HepG2 (cell line): Measurements from ENCODE around the gene RSPH10B. TPM values are rescaled to one million over a fixed set of nuclear protein-coding genes. Genes with fewer than 3 reads are reported as not detected.

Experiments used
- CCAR2 ChIP-seq: fragments of 200-400 bp; formaldehyde crosslinking; optimal IDR thresholded peaks from 2 replicates; pipeline ENCODE3; 2018; ENCODE audit warnings: low read depth, mild to moderate bottlenecking, low read length, moderate library complexity
- GFI1 ChIP-seq: sonication (generic); formaldehyde crosslinking; IDR thresholded peaks from 2 replicates; pipeline ENCODE4 v1.5.0; 2020; ENCODE audit warnings: missing genetic modification reagents, mild to moderate bottlenecking, borderline replicate concordance
- GLI4 ChIP-seq: sonication (generic); formaldehyde crosslinking; IDR thresholded peaks from 2 replicates; pipeline ENCODE4 v1.5.1; 2020; ENCODE audit warnings: missing genetic modification reagents, mild to moderate bottlenecking, moderate library complexity, borderline replicate concordance
- NFATC3 ChIP-seq: sonication (generic); formaldehyde crosslinking; IDR thresholded peaks from 2 replicates; pipeline ENCODE4 v1.5.1; 2020; ENCODE audit warnings: mild to moderate bottlenecking, missing genetic modification reagents
- STAT6 ChIP-seq: sonication (generic); formaldehyde crosslinking; IDR thresholded peaks from 2 replicates; pipeline ENCODE4 v1.4.0; 2020; ENCODE audit warnings: missing genetic modification reagents, mild to moderate bottlenecking, borderline replicate concordance
- ZBTB44 ChIP-seq: sonication (generic); formaldehyde crosslinking; IDR thresholded peaks from 2 replicates; pipeline ENCODE4 v1.4.0; 2020; ENCODE audit warnings: missing genetic modification reagents
- ZFYVE20 ChIP-seq: sonication (generic); formaldehyde crosslinking; IDR thresholded peaks from 2 replicates; pipeline ENCODE4 v1.8.0; 2023; ENCODE audit warnings: low read depth, mild to moderate bottlenecking, moderate library complexity, missing genetic modification reagents, borderline replicate concordance
- ZNF207 ChIP-seq: fragments of 450-650 bp; IDR thresholded peaks from 2 replicates; pipeline ENCODE4 v1.6.1; 2016; ENCODE audit warnings: antibody characterized with exemption, borderline replicate concordance
- ZNF343 ChIP-seq: sonication (generic); formaldehyde crosslinking; IDR thresholded peaks from 2 replicates; pipeline ENCODE4 v1.4.0; 2020; ENCODE audit warnings: mild to moderate bottlenecking, missing genetic modification reagents
- ZNF430 ChIP-seq: sonication (generic); formaldehyde crosslinking; IDR thresholded peaks from 2 replicates; pipeline ENCODE4 v1.9.0; 2021; ENCODE audit warnings: mild to moderate bottlenecking, missing genetic modification reagents
- ZNF558 ChIP-seq: sonication (generic); formaldehyde crosslinking; IDR thresholded peaks from 2 replicates; pipeline ENCODE4 v1.9.0; 2022; ENCODE audit warnings: mild to moderate bottlenecking, missing genetic modification reagents, borderline replicate concordance
- ZNF589 ChIP-seq: sonication (generic); formaldehyde crosslinking; conservative IDR thresholded peaks from 2 replicates; pipeline ENCODE4 v1.8.0; 2022; ENCODE audit warnings: mild to moderate bottlenecking, moderate library complexity, missing genetic modification reagents
- ZNF616 ChIP-seq: sonication (generic); formaldehyde crosslinking; IDR thresholded peaks from 2 replicates; pipeline ENCODE4 v1.5.0; 2020; ENCODE audit warnings: low read depth, mild to moderate bottlenecking, missing genetic modification reagents
- ZNF768 ChIP-seq: sonication (generic); formaldehyde crosslinking; IDR thresholded peaks from 2 replicates; pipeline ENCODE4 v1.4.0; 2020; ENCODE audit warnings: missing genetic modification reagents
- ZNF772 ChIP-seq: sonication (generic); formaldehyde crosslinking; IDR thresholded peaks from 2 replicates; pipeline ENCODE4 v1.5.0; 2020; ENCODE audit warnings: mild to moderate bottlenecking, missing genetic modification reagents
- ZNF775 ChIP-seq: sonication (generic); formaldehyde crosslinking; IDR thresholded peaks from 2 replicates; pipeline ENCODE4 v1.4.0; 2020; ENCODE audit warnings: missing genetic modification reagents, mild to moderate bottlenecking, moderate library complexity, borderline replicate concordance
- polyA plus RNA-seq, 8 experiments: library from polyadenylated mRNA; depleted of rRNA in 3 of 8; stranded (reverse) in 7 of 8; unstranded in 1 of 8; fragments of >200 nt; fragmentation: Illumina TruSeq in 4 of 8; extraction: Trizol in 4 of 8; gene quantifications; 2 replicates each; pipeline versions ENCODE4 v1.2.1 to v1.2.3, GENCODE V29; 2011 to 2016; ENCODE audit warnings: low read depth in 4 of 8, missing spikeins in 1 of 8, mixed read lengths in 1 of 8; ENCODE audit not compliant: insufficient read depth in 1 of 8
- total RNA-seq, 5 experiments: library from RNA; depleted of rRNA; stranded (reverse); fragments of >200 nt; fragmentation: Illumina TruSeq; extraction: Trizol; gene quantifications; 2 replicates each; pipeline ENCODE4 v1.2.3, GENCODE V29; 2016; ENCODE audit warnings: low read depth in 1 of 5
- TF ChIP-seq, protein P1 (sequence below): sonication (generic); formaldehyde crosslinking; IDR thresholded peaks from 2 replicates; pipeline ENCODE4 v1.4.0; 2020; ENCODE audit warnings: mild to moderate bottlenecking, missing genetic modification reagents, borderline replicate concordance
- TF ChIP-seq, protein P2 (sequence below): sonication (generic); formaldehyde crosslinking; IDR thresholded peaks from 2 replicates; pipeline ENCODE4 v1.8.0; 2022; ENCODE audit warnings: missing genetic modification reagents, low read depth, mild to moderate bottlenecking, borderline replicate concordance

RSPH10B gene
- total and polyA plus RNA-seq, 2 of the 13 experiments (the other 11 are each of a cell fraction or from before 2014, with no cell fraction given), result not detected

DNA sequence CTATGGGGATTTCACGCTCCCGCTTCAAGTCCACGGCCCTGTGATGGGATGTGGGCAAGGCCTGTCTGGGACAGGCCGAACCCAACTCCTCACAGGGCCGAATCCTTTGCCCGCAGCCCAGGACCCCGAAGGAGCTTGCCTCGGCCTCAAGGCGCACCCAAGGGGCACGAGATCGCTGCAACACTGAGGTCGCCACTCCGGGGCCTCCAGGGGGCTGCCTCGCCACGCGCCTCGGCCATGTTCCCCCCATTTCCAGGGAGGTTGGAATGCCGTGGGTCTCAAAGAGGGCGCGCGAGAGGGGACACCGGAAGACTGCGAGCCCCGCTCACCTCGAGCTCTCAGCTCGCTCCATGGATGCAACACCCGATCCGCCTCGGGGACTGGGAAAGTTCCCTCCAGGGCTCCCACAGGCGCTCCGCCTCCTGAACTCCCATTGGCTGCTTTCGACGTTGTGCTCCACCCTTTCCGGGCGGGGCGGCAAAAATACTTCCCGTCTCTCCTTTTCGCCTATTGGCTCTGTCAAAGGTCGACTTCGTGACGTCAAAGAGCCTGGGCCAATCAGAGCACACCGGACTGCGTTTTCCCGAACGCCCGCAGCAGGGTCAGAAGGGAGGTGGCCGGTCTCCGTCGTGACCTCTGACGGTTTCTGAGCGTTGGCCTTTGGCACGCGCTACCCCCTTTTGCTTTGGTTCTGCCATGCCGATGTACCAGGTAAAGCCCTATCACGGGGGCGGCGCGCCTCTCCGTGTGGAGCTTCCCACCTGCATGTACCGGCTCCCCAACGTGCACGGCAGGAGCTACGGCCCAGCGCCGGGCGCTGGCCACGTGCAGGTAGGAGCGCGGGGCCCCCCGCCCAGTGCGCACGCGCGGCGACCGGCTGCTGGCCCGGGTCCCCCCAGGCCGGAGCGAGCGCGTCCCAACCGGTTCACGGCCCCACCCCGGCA is 38.5 kb upstream of the RSPH10B start, which contains the start of the genes AIMP2 and PMS2 (continued):
- TF ChIP-seq, protein P1, sequence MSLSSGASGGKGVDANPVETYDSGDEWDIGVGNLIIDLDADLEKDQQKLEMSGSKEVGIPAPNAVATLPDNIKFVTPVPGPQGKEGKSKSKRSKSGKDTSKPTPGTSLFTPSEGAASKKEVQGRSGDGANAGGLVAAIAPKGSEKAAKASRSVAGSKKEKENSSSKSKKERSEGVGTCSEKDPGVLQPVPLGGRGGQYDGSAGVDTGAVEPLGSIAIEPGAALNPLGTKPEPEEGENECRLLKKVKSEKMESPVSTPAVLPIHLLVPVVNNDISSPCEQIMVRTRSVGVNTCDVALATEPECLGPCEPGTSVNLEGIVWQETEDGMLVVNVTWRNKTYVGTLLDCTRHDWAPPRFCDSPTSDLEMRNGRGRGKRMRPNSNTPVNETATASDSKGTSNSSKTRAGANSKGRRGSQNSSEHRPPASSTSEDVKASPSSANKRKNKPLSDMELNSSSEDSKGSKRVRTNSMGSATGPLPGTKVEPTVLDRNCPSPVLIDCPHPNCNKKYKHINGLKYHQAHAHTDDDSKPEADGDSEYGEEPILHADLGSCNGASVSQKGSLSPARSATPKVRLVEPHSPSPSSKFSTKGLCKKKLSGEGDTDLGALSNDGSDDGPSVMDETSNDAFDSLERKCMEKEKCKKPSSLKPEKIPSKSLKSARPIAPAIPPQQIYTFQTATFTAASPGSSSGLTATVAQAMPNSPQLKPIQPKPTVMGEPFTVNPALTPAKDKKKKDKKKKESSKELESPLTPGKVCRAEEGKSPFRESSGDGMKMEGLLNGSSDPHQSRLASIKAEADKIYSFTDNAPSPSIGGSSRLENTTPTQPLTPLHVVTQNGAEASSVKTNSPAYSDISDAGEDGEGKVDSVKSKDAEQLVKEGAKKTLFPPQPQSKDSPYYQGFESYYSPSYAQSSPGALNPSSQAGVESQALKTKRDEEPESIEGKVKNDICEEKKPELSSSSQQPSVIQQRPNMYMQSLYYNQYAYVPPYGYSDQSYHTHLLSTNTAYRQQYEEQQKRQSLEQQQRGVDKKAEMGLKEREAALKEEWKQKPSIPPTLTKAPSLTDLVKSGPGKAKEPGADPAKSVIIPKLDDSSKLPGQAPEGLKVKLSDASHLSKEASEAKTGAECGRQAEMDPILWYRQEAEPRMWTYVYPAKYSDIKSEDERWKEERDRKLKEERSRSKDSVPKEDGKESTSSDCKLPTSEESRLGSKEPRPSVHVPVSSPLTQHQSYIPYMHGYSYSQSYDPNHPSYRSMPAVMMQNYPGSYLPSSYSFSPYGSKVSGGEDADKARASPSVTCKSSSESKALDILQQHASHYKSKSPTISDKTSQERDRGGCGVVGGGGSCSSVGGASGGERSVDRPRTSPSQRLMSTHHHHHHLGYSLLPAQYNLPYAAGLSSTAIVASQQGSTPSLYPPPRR, result peak; percentile 71; the same call in 1 of the 2 replicates
- TF ChIP-seq NFATC3 (CRISPR knock-in tag), result peak; percentile 98; the same call in 1 of the 2 replicates
- TF ChIP-seq ZNF768, result peak; percentile 87
- peak; percentile 99; the same call in 1 of the 2 replicates for TF ChIP-seq GLI4 (CRISPR knock-in tag)
- TF ChIP-seq, protein P2, sequence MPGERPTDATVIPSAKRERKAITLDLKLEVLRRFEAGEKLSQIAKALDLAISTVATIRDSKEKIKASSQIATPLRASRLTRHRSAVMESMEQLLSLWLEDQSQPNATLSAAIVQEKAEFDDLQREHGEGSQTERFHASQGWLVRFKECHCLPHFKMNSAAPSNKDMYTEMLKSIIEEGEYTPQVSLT (CRISPR knock-in tag), result peak; percentile 96; the same call in 1 of the 2 replicates
- TF ChIP-seq STAT6 (CRISPR knock-in tag), result peak; percentile 99
- TF ChIP-seq CCAR2, result no peak
- TF ChIP-seq ZNF430, result peak; percentile 99
- TF ChIP-seq ZNF616 (CRISPR knock-in tag), result peak; percentile 99
- peak; percentile 93 for TF ChIP-seq ZBTB44
- peak; percentile 99 for TF ChIP-seq ZFYVE20
- no peak for TF ChIP-seq ZNF207
- peak; percentile 99 for TF ChIP-seq ZNF589 (CRISPR knock-in tag)
- TF ChIP-seq ZNF772, result peak; percentile 100
- TF ChIP-seq ZNF558 (CRISPR knock-in tag), result peak; percentile 100
- TF ChIP-seq ZNF775 (CRISPR knock-in tag), result peak; percentile 96; the same call in 1 of the 2 replicates
- peak; percentile 99 for TF ChIP-seq ZNF343 (CRISPR knock-in tag)
- TF ChIP-seq GFI1 (CRISPR knock-in tag), result peak; percentile 94
